ENCODE results near the gene VARS1.

VARS1 gene

GRCh38 chr6:31827286-31828079 lies 31.9 kb upstream of the VARS1 start, which contains the start of gene HSPA1B:
TSS of gene HSPA1B (plus strand) at chr6:31827738. CDS start at chr6:31827951, 213 bp downstream.
- TF ChIP-seq GATA3 (IDR thresholded peaks at IDR 0.05; ENCODE audit: low read depth, low read length), result no peak
- TF ChIP-seq GATA2 (IDR thresholded peaks at IDR 0.05; ENCODE audit: low read depth, low read length), result no peak

DNA sequence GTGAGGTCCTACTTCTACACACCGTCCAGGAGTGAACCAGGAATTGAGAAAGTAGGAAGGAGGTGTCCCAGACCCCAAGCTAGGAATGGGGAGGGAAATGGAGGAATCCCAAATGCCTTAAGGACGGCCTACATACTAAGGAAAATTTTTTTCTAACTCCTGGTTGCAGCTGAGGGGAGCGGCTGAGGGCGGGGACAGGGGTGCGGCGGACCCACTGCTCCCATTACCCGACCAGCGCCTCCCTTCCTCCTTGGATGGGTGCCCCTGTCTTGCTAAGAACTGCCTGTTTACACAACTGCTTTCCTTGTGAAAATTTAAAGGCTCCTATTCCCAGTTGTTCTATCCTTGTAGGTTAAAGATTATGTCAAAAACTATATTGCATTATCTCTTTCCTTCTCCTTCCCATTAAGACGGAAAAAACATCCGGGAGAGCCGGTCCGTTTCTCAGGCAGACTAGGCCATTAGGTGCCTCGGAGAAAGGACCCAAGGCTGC lies 31.3 kb upstream of the VARS1 start:
- no peak for TF ChIP-seq GATA2 (IDR thresholded peaks at IDR 0.05; ENCODE audit: low read depth, low read length)
- TF ChIP-seq GATA3 (IDR thresholded peaks at IDR 0.05; ENCODE audit: low read depth, low read length), result no peak

DNA sequence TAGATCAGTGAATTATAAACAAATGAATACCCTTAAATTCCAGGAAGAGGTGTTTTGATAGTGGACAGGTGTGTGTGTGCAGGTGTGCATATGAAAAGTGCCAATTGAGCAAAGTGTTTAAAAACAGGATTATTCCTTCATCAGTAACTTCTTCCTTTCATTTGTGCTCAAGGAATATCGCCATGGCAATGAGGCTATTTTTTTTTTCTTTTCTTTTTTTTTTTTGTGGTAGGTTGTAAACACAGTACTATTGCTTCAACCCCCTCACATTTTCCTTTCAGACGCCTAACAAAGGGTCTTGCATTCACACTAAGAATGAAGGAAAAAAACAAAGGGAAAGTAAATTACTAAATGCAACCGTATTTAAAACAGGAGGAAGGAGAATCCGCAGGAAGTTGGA lies 30.0 kb upstream of the VARS1 start:
- TF ChIP-seq GATA3 (IDR thresholded peaks at IDR 0.05; ENCODE audit: low read depth, low read length) (no peak), GATA2 (IDR thresholded peaks at IDR 0.05; ENCODE audit: low read depth, low read length) (no peak)

- TF ChIP-seq GATA3 (IDR thresholded peaks at IDR 0.05; ENCODE audit: low read depth, low read length), result no peak
- no peak for TF ChIP-seq GATA2 (IDR thresholded peaks at IDR 0.05; ENCODE audit: low read depth, low read length)
Measured at GRCh38 chr6:31822036-31822821, 26.7 kb upstream of the VARS1 start.

- TF ChIP-seq GATA2 (IDR thresholded peaks at IDR 0.05; ENCODE audit: low read depth, low read length), result no peak
- no peak for TF ChIP-seq GATA3 (IDR thresholded peaks at IDR 0.05; ENCODE audit: low read depth, low read length)
Measured at GRCh38 chr6:31821301-31822035, 25.9 kb upstream of the VARS1 start.

DNA sequence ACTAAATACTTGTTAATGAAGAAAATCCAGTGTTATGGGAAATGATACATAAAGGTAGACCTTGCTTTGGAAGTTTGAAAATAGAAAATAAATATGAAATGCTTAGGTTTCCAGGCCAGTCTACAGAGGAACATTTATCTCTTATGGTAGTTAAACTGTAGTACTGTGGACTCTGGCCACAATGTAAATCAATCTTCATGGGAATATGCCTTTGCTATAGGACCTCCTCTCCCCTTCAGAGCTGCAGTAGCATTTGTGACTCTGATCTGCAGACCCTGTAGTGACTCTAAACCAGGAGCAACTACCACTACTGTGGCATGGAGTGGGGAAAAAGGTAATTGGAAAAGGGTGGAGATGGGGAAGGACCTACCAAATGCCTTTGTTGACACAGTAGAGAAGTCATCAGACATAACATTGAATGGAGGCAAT lies 24.3 kb upstream of the VARS1 start:
- no peak for TF ChIP-seq GATA2 (IDR thresholded peaks at IDR 0.05; ENCODE audit: low read depth, low read length)
- TF ChIP-seq GATA3 (IDR thresholded peaks at IDR 0.05; ENCODE audit: low read depth, low read length), result no peak

GRCh38 chr6:31815025-31815838 lies 19.7 kb upstream of the VARS1 start, which contains the start of the genes HSPA1A and HSPA1L:
TSS of gene HSPA1A (plus strand) at chr6:31815543. CDS start at chr6:31815757, 214 bp downstream.
TSS of gene HSPA1L (minus strand) at chr6:31815283. CDS start at chr6:31811972, 3,311 bp downstream.
- TF ChIP-seq GATA3 (IDR thresholded peaks at IDR 0.05; ENCODE audit: low read depth, low read length), result no peak
- no peak for TF ChIP-seq GATA2 (IDR thresholded peaks at IDR 0.05; ENCODE audit: low read depth, low read length)

DNA sequence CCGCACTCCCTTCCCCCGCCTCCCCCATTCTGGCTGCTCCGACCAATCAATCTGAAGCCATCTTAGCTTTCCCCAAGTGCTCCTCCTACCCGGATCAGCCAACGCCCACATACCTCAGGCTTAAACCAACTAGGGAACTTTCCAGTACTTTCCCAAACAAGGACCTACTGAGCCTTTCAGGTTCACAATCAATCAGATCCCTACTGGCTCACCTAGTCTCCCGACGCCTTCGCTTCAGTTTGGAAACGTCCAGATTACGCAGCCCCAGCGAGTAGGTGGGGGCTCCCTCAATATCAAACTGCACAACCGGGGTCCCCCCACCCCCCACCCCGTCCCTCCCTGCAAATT lies 19.1 kb upstream of the VARS1 start:
- TF ChIP-seq GATA2 (IDR thresholded peaks at IDR 0.05; ENCODE audit: low read depth, low read length) (no peak), GATA3 (IDR thresholded peaks at IDR 0.05; ENCODE audit: low read depth, low read length) (no peak)

GRCh38 chr6:31813465-31813849 lies 17.9 kb upstream of the VARS1 start:
- TF ChIP-seq GATA3 (IDR thresholded peaks at IDR 0.05; ENCODE audit: low read depth, low read length) (no peak), GATA2 (IDR thresholded peaks at IDR 0.05; ENCODE audit: low read depth, low read length) (no peak)

- no peak for TF ChIP-seq GATA3 (IDR thresholded peaks at IDR 0.05; ENCODE audit: low read depth, low read length)
Measured at GRCh38 chr6:31811645-31812044, 16.1 kb upstream of the VARS1 start.

GRCh38 chr6:31806470-31807272 lies 11.1 kb upstream of the VARS1 start, which contains the start of gene LSM2:
TSS of gene LSM2 (minus strand) at chr6:31806966. CDS start at chr6:31806757, 209 bp downstream.
- TF ChIP-seq GATA3 (IDR thresholded peaks at IDR 0.05; ENCODE audit: low read depth, low read length), result no peak
- 0 out of 2 replicates have a peak, but pooled peaks have one; percentile 13 for TF ChIP-seq GATA2 (IDR thresholded peaks at IDR 0.05; ENCODE audit: low read depth, low read length)

- TF ChIP-seq GATA3 (IDR thresholded peaks at IDR 0.05; ENCODE audit: low read depth, low read length) (no peak), GATA2 (IDR thresholded peaks at IDR 0.05; ENCODE audit: low read depth, low read length) (no peak)
Measured at GRCh38 chr6:31805939-31806469, 10.5 kb upstream of the VARS1 start.
